Cardiac septum (tissue), 1 donor: ENCODE data around the gene ARHGEF11. TPM values are rescaled to one million over a fixed set of nuclear protein-coding genes. Genes with fewer than 3 reads are reported as not detected.

Source experiments
- DNase-seq: peaks from one replicate; pipeline ENCODE4 v3.0.0-alpha.2; 2020; ENCODE audit warnings: low spot score
- intact Hi-C: fragments of 100-400 bp; cut with DNase I; formaldehyde crosslinking; loops from one replicate; pipeline ENCODE4 v1.14.0; 2022
- total RNA-seq: library from RNA; stranded (reverse); fragmentation: NEBNext Ultra II Directional; extraction: Animal tissue kit (Norgen Biotek cat#: 25700); gene quantifications from one replicate; pipeline ENCODE4 v1.2.1, GENCODE V29; 2021
- donor health status: DM: no; HTN: no; CAD: no.

Gene ARHGEF11
- total RNA-seq, 1 donor from 2014 or later = 29.8 TPM

DNA sequence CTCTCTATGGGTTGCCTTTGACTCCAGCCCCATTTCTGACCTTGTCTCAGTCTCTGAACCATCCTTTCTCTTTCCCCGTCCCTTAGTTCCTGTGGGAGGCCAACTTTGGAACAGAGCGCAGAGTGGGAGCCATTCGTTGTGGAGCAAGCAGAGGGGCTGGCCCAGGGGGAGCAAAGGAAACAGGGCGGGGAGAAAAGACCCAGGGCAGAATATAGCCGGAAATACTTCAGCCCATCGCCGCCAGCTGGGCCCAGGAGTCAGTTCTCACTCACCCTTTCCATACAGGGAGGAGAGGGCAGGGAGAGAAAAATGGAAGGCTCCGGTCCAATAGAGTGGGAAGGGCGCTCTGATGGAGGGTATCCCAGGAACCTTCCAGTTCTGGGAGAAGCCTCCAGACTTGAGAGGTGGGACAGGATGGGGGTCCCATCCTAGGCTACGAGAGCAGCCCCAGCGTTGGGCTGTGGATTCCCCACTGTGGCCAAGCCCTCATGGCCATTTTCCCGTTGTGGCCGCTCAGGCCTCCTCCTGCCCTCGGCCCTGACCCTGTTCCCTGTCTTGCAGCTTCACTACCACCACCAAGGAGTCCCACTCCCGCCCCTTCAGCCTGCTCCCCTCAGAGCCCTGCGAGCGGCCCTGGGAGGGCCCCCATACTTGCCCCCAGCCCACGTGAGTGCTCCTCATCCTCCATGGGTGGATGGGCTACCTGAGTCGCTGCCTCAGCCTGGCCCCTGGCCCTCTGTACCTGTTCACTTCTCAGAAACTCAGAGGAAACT is 141.2 kb downstream of the ARHGEF11 start:
- intact Hi-C loops = no loop called here
- DNase-seq = no peak

DNA sequence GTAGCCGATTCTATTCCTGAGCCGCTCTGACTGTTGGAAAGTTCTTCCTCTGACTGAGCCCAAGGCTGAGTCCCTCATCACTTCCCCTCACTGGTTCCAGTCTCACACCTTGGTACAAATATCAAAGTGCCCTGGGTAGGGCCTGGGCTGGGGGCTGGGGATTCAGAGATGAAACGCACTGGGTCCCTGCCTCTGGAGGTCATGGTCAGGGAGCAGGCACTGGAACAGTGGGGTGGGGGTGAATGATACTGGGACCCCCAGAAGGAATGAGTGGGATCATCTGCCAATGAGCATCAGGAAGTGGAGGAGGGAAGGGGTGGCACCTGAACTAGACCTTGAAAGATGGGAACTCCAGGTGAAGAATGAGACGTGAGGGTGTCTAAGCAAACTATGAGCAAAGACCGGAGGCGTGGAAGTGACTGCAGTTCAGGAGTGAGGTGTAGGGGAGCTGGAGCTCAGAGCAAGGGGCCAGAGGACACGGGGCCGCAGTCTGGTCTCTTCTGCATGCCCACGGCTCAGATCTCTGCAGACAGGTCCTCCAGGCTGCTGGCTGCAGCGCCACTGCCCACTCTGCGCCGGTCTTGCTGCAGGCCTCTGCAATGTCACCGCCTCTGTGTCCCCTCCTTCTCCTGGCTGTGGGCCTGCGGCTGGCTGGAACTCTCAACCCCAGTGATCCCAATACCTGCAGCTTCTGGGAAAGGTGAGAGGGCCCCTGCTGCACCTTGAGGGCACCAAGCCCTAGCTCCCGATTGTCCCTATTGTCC is 142.0 kb downstream of the ARHGEF11 start:
- DNase-seq = no peak
- intact Hi-C loops = no loop called here

DNA sequence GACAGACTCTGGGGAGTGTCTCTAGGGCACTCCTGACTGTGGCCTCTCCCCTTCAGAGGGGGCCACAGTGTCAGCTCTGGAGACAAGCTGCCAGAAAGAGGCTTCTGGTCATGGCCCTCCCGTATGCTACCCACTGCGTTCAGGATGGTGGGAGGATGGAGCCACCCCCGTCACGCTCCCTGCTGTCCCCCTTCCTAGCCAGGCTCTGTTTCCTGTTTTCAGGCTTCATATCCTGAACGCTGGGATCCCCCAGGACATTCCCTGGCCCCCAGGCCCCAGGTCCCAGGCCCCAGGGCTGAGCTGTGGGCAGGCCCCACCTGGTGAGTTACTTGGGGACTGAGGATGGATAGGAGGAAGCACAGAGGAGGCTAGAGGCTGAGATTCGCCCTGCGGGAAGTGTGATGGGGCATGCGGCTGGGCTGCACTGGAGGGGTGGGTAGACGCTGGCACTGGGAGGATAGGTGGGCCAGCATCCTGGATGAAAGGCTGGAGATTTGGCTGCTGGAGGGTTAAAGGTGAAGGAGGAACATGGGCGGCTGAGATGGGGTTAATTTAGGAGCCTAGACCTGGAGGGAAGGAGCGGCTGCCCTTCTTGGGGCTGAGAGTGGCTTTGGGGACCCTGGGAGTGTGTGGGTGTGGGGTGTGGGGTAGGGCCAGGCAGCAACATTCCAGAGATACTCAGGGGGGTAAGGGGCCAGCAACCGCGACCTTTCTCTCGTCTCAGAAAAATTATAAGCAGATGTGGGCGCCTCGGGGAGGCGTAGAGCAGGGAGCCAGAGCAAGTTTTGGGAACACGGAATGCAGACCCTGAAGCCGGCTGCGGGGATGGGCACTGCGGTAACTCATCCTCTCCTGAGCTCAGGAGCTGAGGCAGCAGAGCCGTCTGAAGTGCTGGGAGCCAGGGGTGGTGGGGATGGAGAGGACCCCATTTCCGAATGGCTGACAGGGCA is 143.3 kb downstream of the ARHGEF11 start:
- no peak for DNase-seq

DNA sequence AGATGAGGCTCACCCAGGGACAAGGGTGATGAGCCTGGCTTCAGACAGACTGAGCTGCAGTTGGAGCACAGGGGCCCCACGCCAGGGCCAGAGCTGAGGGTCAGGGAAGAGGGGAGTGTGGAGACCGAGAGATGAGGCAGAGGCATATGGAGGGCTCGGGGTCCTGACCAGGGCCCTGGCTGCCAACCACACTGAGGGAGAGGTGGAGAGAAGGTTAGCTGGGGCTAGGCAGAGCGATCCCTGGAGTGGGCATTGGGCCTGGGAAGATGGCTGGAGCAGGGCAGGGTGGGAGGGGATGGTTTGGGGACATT is 144.0 kb downstream of the ARHGEF11 start:
- no peak for DNase-seq
- intact Hi-C loops = no loop called here

More for the DNA sequence above, 143.3 kb downstream of the ARHGEF11 start:
- intact Hi-C loops = no loop called here

DNA sequence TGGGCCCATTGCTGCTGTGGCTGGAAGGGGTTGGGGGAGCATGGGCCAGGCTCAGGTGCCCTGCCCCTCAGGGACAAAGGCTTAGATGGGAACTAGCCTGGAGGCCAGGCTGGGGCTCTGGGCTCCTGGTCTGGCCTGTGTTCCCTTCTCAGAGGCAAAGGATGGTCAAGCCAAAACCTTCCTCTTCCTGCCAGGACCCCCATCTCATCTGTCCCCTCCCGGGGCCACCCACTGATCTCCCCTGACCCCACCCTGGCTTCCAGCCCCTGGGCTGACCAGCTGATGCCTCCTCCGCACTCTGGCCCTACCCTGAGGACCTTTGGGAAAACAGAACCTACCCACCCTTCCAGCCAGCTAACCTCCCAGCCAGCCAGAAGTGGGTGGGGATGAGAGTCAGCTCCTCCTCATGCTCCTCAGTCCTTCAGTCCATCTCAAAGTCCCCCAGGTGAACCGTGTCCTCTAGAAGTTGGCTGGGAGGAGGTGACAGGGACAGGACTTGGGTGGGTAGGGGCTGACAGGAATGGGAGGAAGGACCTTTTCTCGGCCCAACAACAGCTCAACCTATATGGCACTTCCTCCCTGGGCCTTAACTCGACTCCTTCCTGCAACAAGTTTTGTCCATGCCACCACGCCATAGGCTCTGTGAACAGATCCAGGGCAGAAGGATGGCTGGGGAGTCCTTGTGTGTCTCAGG is 144.5 kb downstream of the ARHGEF11 start:
- intact Hi-C loops = no loop called here
- no peak for DNase-seq

DNA sequence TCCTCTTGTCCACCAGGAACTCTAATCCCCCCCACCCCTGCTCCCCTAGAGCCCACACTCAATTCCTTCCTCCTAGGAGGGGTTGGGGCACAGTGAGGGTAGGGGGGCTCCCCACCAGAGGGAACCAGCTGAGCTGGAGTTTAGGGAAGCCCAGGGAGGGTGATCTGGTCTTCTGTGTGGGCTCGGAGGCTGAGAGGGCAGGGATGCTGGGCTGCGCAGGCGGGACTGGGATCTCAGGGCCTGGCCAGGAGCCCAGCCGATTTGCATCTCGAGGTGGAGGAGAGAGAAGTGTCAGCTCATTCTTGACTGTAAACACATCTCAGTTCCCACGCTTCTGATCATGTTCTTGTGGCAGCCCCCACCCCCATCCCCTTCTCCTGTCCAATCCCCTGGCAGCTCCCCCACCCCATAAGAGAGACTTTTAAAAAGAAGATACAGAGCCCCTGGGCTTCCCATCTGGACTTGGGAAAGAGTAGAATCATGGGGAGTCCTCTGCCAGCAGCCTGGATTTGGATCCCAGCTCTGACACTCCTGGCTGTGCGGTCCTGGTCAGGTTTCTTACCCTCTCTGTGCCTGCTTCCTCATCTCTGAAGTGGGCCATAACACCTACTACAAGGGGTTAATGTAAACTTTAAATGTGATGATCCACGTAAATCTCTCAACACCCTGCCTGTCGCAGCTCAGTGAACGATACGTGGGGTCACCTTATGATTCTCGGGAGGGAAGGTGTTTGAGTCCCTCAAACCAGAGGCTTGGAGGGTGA is 145.4 kb downstream of the ARHGEF11 start:
- intact Hi-C loops = no loop called here

DNA sequence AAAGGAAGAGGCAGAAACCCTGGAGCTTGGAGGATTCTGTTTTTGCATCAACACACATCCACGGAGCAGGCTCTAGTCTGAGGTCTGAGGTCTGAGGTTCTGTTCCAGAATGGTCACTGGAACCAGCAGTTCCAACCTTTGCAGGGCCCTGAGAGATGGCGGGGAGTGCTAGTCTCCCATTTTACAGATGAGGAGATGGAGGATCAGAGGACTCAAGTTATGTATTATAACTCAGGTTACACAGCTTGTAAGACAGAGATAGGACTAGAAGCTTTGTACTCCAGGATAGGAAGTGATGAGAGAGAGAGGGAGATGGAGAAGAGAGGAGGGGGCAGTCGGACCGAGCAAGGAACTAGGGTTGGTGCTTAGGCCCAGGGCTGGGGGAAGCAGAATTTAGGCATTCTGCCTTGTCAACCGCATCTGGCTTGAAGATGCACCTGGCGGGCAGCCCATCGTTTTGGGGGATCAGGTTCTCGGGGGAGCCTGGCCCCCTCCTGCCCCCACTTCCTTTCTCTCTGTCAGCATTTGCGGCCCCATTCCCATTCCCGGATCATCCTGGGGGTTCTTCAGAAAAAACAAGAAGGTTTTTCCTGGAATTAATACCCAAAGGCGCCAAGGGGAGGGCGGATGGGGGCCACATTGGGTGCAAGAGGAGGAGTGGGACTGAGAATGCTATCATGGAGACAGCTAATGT is 146.4 kb downstream of the ARHGEF11 start:
- DNase-seq = no peak
- intact Hi-C loops = no loop called here

More for the DNA sequence above, 145.4 kb downstream of the ARHGEF11 start:
- DNase-seq = no peak

DNA sequence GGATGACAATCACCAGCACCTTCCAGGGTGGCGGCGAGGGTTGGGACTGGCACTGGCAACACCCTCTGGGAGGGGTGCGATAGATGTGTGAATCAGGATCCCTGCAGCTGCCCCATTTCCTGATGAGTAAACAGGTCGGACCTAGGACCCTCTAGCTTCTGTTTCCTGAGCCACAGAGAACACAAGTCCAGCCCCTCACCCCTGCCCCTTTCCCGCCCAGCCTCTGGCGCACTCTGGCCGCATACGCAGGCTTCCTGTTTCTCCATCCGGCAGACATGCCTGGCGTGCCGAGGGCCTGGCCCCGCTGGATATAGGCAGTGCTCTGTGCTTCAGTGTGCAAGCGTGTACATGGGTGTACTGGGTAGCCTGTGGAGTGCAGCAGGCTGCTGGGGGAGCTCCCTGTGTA is 147.4 kb downstream of the ARHGEF11 start:
- no peak for DNase-seq
- intact Hi-C loops = no loop called here

DNA sequence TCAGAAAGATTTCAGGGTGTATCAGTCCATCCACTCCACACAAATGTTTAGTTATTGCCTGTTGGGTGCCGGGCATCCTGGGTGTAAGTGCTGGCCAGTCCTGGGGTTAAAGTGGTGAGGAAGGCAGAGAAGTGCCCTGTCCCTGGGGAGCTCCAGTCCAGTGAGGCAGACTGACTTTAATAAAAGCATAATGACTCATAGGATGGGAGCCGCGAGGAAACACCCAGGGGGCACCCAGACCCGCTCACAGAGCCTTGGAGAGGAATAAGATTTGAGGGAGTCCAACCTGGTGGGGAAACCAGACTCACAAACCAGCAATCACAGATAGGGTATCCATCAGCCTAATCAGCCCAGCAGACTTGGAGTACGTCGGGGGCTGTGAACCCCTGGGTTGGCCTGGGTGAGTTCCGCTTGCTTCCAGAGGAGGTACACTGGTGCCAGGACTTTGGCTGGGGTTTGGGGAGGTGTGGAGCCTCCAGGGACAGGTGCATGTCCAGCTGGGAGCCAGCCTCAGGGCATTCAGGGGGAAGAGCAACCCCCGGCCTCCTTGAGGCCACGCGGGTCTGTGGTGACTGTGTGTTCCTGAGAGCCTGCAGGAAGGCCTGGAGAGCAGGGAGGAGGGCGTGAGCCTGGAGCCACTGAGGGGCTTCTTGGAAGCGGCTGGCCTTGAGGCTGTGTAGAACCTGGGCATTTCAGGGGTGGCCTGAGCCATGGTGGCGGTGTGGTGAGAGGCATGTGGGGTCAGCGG is 148.3 kb downstream of the ARHGEF11 start:
- DNase-seq = no peak
- intact Hi-C loops = no loop called here

DNA sequence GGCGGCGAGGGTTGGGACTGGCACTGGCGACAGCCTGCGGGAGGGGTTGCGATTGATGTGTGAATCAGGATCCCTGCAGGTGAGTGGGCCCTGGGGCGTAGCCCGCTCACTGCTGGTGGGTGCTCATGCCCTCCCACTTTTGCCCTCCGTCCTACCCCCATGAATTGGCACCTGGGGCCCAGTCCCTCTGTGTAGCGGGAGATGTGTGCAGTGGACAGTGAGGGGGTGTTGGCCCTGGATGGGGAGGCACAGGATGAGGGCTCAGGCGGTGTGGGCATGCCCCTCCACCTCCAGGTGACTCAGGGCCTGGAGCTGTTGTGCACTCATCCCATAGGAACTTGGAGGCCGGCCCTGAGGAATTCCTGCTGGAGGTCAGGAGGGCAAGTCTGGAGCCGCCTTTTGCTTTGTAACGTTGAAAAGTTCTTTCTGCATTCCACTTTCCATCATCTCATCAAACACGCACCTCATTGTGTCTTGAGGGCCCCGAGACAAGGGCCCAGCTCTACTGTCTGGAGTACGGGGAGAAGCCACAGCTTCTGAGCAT is 149.0 kb downstream of the ARHGEF11 start:
- no peak for DNase-seq
- intact Hi-C loops = no loop called here

DNA sequence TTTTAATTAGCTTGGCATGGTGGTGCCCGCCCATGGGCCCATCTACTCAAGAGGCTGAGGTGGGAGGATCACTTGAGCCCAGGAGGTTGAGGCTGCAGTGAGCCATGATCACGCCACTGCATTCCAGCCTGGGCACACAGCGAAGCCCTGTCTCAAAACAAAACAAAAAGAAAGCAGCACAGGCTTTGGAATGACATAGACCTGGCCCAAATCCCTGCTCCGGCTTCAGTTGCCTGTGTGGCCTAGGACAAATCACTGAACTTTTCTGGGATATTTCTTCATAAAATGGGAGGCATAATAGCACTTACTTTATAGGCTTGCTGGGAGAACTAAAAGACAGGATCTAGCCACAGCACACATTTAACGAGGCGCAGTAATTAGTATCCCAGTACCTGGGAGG is 149.6 kb downstream of the ARHGEF11 start:
- intact Hi-C loops = loop anchor here (2.0 kb wide), 1 partner anchor 25 kb away; the partner anchor contains the start of gene LRRC71

DNA sequence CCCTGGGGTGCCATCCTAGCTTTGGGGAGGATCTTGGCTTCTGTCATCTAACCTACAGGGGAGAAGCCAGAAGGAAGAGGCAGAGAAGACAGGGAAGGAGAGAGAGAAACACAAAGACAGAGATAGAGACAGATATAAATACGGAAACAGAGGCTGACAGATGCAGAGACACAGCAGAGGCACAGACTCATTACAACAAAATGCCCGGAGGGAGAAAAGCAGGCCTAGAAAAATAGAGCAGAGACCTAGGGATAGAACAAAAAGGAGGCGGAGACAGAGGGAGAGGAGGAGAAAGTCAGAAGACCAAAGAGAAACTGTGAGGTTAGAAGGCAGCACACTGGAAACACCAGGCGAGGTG is 150.1 kb downstream of the ARHGEF11 start:
- DNase-seq = no peak

More for the DNA sequence above, 149.6 kb downstream of the ARHGEF11 start:
- no peak for DNase-seq

DNA sequence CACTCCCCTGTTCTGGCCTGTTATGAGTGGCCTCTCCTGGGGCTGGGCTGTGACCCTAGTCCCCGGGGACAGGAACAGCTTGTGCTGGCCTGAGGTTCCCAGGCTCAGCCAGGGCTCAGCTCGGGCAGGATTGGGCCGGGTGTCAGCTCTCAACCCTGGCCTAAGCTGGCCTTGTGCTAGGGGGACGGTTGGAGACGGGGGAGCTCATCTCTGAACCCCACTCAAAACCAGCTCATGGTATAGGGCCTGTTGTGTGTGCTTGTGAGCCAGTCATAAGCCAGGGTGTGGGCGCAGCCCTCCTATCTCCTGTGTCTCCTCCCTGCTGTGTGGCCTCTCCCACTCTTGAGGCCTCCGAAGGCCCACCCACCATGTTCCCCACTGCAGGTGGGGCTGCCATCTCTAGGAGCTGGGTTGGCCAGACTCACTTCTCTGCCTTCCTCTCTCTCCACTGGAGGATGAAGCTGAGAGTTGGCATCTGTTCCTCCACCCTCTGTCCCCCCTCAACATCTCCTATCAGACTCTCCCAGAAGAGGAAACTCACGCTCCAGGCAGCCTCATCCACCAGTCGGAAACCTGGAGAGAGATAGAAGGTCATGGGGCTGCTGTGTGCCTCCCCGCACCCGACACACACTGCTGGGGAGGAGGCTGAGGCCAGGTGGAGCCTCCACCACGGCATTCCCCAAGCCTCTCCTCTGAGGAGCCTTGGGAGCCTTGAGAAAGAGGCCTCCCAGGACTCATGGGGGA is 150.7 kb downstream of the ARHGEF11 start:
- intact Hi-C loops = loop anchor here (2.0 to 5.0 kb wide), 2 partner anchors 26 to 168 kb away; partner anchors contain the start of genes ISG20L2, LRRC71 and METTL25B

More for the DNA sequence above, 150.1 kb downstream of the ARHGEF11 start:
- intact Hi-C loops = loop anchor here (2.0 kb wide), 1 partner anchor 25 kb away; the partner anchor contains the start of gene LRRC71

DNA sequence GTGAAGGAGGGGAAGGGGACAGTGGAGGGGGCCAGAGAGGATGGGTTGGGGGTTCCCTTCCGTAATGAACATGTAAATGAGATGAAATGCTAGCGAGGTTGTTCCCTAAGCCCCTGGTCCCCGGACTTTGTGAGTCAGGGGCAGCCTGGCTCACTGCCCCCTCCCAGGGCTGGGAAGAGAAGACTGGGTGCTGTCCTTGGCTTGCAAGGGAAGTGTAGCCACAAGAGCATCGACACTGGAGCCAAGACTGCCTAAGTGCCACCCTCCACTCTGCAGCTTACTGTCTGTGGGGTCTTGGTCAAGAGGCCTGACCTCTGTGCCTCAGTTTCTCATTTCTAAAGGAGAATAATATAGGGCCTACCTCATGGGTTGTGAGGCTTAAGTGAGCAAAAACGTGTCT is 151.5 kb downstream of the ARHGEF11 start:
- no peak for DNase-seq
- intact Hi-C loops = loop anchor here (2.0 to 5.0 kb wide), 2 partner anchors 27 to 167 kb away; partner anchors contain the start of genes ISG20L2, LRRC71 and METTL25B

More for the DNA sequence above, 150.7 kb downstream of the ARHGEF11 start:
- no peak for DNase-seq

DNA sequence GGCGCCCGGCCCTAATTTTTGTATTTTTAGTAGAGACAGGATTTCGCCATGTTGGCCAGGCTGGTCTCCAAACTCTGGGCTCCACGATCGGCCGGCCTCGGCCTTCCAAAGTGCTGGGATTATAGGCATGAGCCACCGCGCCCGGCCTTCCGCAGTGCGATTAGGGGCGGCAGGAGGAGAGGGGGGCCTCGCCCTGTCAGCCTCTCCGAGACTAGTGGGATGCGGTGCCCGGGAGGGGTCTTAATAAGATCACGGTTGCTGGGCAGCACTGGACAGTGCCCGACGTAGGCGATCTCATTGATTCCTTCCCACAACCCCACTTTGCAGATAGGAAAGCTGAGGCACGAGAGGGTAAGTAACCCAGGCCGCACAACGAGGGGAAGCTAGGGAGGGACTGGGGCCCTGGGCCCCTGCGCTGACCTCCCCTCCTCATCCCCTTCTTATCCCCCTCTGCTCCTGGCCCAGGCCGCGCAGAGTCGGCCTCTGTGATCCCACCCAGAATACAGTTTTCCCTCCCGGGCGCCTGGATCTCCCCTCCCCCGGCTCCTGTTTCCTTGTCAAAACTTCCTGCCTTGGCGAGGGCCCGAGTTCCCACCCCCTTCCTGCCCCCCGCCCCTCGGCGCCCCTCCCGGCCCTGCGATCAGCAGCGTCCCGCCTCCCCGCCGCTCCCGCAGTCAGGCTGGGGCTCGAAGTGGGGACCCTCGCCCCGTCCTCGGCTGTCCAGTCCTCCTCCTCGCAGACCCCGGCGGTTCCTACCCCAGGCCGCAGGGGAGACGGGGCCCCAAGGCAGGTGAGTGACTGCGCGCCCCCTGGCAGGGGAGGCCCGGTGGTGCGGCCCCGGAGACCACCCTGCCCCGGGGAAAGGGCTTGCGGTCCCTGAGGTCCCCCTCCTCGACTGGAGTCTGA is 152.2 kb downstream of the ARHGEF11 start, which contains the start of gene PEAR1:
Gene PEAR1 (plus strand): TSS at position 671 of the 906 bp plus-strand sequence. CDS start 10,209 bp downstream, outside the sequence.
- intact Hi-C loops = loop anchor here (2.0 to 5.0 kb wide), 2 partner anchors 54 to 166 kb away; partner anchors contain the start of genes ISG20L2 and METTL25B
- peak; percentile 82 for DNase-seq
